Nephron (organoid): ENCODE measurements around the gene ATF7IP2.

Experiments used
- H3K27ac Mint-ChIP-seq, 3 experiments: 2 replicates each; pipeline ENCODE4 v1.8.0; 2020; ENCODE audit warnings: mixed read lengths in 3 of 3, mild to moderate bottlenecking in 2 of 3, moderate library complexity in 1 of 3
- H3K27me3 Mint-ChIP-seq: 2 replicates; pipeline ENCODE4 v1.8.0; 2021; ENCODE audit warnings: low read depth, mild to moderate bottlenecking, moderate library complexity, mixed read lengths
- H3K36me3 Mint-ChIP-seq: 2 replicates; pipeline ENCODE4 v1.8.0; 2020; ENCODE audit warnings: low read depth, mixed read lengths
- H3K4me1 Mint-ChIP-seq: 2 replicates; pipeline ENCODE4 v1.8.0; 2020; ENCODE audit warnings: mixed read lengths
- H3K4me3 Mint-ChIP-seq, 3 experiments: 2 replicates each; pipeline ENCODE4 v1.8.0; 2020; ENCODE audit warnings: mild to moderate bottlenecking in 3 of 3, mixed read lengths in 3 of 3, moderate library complexity in 2 of 3
- H3K9me3 Mint-ChIP-seq: 2 replicates; pipeline ENCODE4 v1.8.0; 2020; ENCODE audit warnings: mixed read lengths
- TF ChIP-seq, protein P1 (sequence below), 3 experiments: fragments of 200-600 bp; sonication (generic); IDR thresholded peaks; one replicate each; pipeline ENCODE4 v1.5.0; 2021; ENCODE audit warnings: antibody characterized with exemption in 3 of 3; ENCODE audit not compliant: unreplicated experiment in 3 of 3

ATF7IP2 gene

DNA sequence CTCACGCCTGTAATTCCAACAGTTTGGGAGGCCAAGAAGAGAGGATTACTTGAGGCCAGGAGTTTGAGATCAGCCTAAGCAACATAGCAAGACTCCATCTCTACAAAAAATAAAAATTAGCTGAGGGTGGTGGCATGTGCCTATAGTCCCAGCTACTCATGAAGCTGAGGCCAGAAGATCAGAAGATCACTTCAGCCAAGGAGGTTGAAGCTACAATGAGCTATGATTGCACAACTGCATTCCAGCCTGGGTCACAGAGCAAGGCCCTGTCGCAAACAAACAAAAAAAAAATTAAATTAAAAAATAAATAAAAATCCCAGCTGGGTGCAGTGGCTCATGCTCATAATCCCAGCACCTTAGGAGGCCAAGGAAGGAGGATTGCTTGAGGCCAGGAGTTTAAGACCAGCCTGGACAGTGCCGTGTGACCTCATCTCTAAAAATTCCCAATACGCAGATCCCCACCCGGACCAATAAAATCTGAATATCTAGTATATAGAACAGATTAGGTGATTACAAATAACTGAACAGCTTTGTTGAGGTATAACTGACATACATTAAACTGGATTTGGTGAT, 18.2 kb upstream of the ATF7IP2 start:
- Mint-ChIP-seq H3K27ac (no peak overlapping the region), H3K27me3 (peaks cover 4% of the 10 kb centered on the region), H3K36me3 (no peaks in the 10 kb centered on the region), H3K9me3 (peaks cover 12% of the 10 kb centered on the region), H3K4me3 (no peak overlapping the region), H3K4me1 (no peaks in the 10 kb centered on the region)
- TF ChIP-seq, protein P1, sequence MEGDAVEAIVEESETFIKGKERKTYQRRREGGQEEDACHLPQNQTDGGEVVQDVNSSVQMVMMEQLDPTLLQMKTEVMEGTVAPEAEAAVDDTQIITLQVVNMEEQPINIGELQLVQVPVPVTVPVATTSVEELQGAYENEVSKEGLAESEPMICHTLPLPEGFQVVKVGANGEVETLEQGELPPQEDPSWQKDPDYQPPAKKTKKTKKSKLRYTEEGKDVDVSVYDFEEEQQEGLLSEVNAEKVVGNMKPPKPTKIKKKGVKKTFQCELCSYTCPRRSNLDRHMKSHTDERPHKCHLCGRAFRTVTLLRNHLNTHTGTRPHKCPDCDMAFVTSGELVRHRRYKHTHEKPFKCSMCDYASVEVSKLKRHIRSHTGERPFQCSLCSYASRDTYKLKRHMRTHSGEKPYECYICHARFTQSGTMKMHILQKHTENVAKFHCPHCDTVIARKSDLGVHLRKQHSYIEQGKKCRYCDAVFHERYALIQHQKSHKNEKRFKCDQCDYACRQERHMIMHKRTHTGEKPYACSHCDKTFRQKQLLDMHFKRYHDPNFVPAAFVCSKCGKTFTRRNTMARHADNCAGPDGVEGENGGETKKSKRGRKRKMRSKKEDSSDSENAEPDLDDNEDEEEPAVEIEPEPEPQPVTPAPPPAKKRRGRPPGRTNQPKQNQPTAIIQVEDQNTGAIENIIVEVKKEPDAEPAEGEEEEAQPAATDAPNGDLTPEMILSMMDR (IDR thresholded peaks at IDR 0.05; ENCODE audit: unreplicated experiment in 3 of 3), result no peak

DNA sequence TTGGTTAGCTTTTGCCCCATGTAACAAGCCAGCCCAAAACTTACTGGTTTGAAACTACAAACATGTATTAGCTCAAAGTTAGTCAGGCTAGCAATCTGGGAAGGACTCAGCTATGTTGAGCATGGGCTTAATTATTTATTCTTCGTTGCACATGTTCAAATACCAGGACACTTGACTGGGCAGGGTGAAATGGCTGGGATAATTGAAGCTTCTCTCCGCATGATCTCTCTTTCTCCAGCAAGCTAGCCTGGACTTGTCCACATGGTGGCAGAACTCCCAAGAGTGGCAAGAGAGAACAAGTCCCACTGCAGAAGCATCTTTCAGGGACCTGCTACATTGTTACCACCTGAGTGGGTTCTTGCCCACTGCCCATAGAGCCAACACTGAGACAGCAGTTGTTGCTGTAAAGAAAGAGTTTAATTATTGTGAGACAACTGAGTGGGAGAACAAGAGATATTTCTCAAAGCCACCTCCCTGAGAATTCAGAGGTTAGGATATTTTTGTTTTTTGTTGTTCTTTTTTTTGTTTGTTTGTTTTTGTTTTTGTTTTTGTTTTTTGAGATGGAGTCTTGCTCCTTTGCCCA, 16.8 kb upstream of the ATF7IP2 start:
- TF ChIP-seq, protein P1 (IDR thresholded peaks at IDR 0.05; ENCODE audit: unreplicated experiment in 3 of 3), result no peak
- Mint-ChIP-seq H3K27ac (no peak overlapping the region), H3K36me3 (no peaks in the 10 kb centered on the region), H3K4me3 (no peak overlapping the region), H3K4me1 (no peaks in the 10 kb centered on the region), H3K9me3 (peaks cover 17% of the 10 kb centered on the region), H3K27me3 (peaks cover 4% of the 10 kb centered on the region)

DNA sequence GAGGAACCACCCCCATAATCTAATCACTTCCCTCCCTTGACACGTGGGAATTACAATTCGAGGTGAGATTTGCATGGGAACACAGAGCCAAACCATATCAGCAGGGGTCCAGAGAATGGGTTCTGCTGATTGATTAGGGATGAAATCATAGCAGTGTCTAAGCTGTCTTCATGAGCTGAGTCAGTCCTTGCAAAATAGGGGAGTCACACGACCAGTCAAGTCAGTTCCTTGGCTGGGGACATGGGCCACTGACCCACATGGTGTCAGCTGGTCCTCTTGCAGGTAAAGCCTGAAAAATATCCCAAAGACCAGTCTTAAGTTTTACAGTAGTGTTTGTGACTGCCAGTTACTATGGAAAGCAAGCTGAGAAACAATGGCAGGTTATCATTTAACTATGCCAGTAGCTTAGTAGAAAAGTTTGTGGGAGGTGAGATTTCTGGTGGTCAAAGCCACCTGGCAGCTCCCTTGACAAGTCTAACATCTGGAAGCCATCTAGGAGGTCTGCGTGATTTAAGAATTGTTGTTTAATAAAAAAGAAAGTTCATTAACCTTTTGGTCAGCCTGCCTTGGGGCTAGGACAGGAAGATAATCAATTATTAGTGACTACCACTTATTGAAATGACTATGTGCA, 15.7 kb upstream of the ATF7IP2 start:
- Mint-ChIP-seq H3K9me3 (peaks cover 17% of the 10 kb centered on the region), H3K27me3 (peaks cover 4% of the 10 kb centered on the region), H3K4me3 (no peak overlapping the region), H3K27ac (no peak overlapping the region), H3K4me1 (no peaks in the 10 kb centered on the region), H3K36me3 (no peaks in the 10 kb centered on the region)
- TF ChIP-seq, protein P1 (IDR thresholded peaks at IDR 0.05; ENCODE audit: unreplicated experiment in 3 of 3), result no peak

DNA sequence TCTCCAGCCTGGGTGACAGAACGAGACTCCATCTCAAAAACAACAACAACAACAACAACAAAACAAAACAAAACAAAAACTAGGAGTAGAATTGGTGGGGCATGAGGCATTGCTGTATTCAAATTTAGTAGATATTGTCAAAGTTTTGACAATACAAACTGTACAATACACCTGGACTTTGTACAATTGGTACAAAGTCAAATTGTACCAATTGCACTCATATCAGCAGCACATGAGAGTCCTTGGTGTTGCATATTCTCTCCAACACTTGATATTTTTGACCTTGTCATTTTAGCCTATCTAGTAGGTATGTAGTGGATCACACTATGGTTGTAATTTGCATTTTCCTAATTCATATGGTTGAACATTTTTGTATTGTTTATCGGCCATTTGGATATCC, 14.3 kb upstream of the ATF7IP2 start:
- TF ChIP-seq, protein P1 (IDR thresholded peaks at IDR 0.05; ENCODE audit: unreplicated experiment in 3 of 3), result no peak
- no peak overlapping the region for H3K27ac Mint-ChIP-seq
- peaks cover 4% of the 10 kb centered on the region for H3K27me3 Mint-ChIP-seq
- no peaks in the 10 kb centered on the region for H3K4me1 Mint-ChIP-seq
- peaks cover 22% of the 10 kb centered on the region for H3K9me3 Mint-ChIP-seq
- no peak overlapping the region for H3K4me3 Mint-ChIP-seq
- H3K36me3 Mint-ChIP-seq, result peaks cover 5% of the 10 kb centered on the region

DNA sequence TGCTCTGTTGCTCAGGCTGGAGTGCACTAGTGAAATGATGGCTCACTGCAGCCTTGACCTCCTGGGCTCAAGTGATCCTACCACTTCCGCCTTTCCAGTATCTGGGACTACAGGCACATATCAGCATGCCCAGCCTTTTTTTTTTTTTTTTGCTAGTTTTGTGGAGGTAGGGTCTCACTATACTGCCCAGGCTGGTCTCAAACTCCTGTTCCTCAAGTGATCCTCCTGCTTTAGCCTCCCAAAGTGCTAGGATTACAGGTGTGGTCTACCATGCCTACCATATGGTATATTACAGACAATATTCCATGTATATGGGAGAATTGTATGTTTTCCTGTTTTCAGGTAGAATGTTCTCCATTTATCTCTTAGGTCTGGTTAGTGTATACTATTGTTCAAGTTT, 12.3 kb upstream of the ATF7IP2 start:
- Mint-ChIP-seq H3K9me3 (peaks cover 24% of the 10 kb centered on the region), H3K27ac (no peak overlapping the region), H3K27me3 (peaks cover 4% of the 10 kb centered on the region), H3K4me1 (no peaks in the 10 kb centered on the region), H3K36me3 (peaks cover 5% of the 10 kb centered on the region), H3K4me3 (no peak overlapping the region)
- TF ChIP-seq, protein P1 (IDR thresholded peaks at IDR 0.05; ENCODE audit: unreplicated experiment in 3 of 3), result no peak

DNA sequence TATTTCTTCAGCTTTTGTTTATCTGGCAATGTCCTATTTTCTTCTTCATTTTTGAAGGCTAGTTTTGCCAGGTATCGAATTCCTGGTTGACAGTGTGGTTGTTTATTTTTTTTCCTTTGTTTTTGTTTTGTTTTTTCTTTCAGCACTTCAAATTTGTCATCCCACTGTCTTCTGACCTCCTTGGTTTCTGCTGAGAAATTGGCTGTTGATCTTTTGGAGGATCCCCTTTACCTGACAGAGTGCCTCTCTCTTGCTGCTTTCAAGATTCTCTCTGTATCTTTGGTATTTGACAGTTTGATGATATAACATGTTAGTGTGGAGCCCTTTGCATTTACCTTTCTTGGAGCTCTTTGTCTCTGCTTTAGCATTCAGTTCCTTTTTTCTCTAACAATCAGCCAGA, 9.6 kb upstream of the ATF7IP2 start:
- H3K9me3 Mint-ChIP-seq, result peaks cover 12% of the 10 kb centered on the region
- no peak overlapping the region for H3K27ac Mint-ChIP-seq
- peaks cover 5% of the 10 kb centered on the region for H3K36me3 Mint-ChIP-seq
- H3K4me3 Mint-ChIP-seq, result no peak overlapping the region
- TF ChIP-seq, protein P1 (IDR thresholded peaks at IDR 0.05; ENCODE audit: unreplicated experiment in 3 of 3), result no peak
- H3K27me3 Mint-ChIP-seq, result peaks cover under 1% of the 10 kb centered on the region
- H3K4me1 Mint-ChIP-seq, result no peaks in the 10 kb centered on the region
